ENCODE measurements around the gene P2RX6. TPM values are rescaled to one million over a fixed set of nuclear protein-coding genes. Genes with fewer than 3 reads are reported as not detected.

P2RX6 gene
- polyA plus RNA-seq, 1 of the 3 experiments (the other 2 are of a cell fraction): 7.1 TPM

GRCh38 chr22:20985720-20986119 lies 29.2 kb upstream of the P2RX6 start:
- ChIA-PET POLR2A (no interaction called here), CTCF (interaction anchor here (1.4 kb wide), 1 partner anchor 182 kb away, joined by 5 read pairs; no protein-coding TSS in a partner anchor)
- TF ChIP-seq CHD2 (IDR thresholded peaks at IDR 0.05; ENCODE audit: low read length, partially characterized antibody) (no peak), TAF1 (IDR thresholded peaks at IDR 0.05; ENCODE audit: borderline replicate concordance, low read depth, low read length) (no peak), MXI1 (IDR thresholded peaks at IDR 0.05; ENCODE audit: low read depth, low read length) (no peak), POLR2AphosphoS5 (IDR thresholded peaks at IDR 0.05; ENCODE audit: low read depth, low read length) (no peak), SMC3 (IDR thresholded peaks at IDR 0.05; ENCODE audit: low read depth, low read length) (no peak), REST (IDR thresholded peaks at IDR 0.05; ENCODE audit: low read depth, low read length) (no peak), USF1 (IDR thresholded peaks at IDR 0.05; ENCODE audit: borderline replicate concordance, low read depth) (no peak), NFIC (IDR thresholded peaks at IDR 0.05; ENCODE audit: borderline replicate concordance) (no peak)
- TF ChIP-seq, protein P1, sequence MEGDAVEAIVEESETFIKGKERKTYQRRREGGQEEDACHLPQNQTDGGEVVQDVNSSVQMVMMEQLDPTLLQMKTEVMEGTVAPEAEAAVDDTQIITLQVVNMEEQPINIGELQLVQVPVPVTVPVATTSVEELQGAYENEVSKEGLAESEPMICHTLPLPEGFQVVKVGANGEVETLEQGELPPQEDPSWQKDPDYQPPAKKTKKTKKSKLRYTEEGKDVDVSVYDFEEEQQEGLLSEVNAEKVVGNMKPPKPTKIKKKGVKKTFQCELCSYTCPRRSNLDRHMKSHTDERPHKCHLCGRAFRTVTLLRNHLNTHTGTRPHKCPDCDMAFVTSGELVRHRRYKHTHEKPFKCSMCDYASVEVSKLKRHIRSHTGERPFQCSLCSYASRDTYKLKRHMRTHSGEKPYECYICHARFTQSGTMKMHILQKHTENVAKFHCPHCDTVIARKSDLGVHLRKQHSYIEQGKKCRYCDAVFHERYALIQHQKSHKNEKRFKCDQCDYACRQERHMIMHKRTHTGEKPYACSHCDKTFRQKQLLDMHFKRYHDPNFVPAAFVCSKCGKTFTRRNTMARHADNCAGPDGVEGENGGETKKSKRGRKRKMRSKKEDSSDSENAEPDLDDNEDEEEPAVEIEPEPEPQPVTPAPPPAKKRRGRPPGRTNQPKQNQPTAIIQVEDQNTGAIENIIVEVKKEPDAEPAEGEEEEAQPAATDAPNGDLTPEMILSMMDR (IDR thresholded peaks at IDR 0.05): no peak
- TF ChIP-seq, protein P2, sequence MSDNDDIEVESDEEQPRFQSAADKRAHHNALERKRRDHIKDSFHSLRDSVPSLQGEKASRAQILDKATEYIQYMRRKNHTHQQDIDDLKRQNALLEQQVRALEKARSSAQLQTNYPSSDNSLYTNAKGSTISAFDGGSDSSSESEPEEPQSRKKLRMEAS (IDR thresholded peaks at IDR 0.05; ENCODE audit: low read depth): no peak
- no peak overlapping the region for H2AFZ ChIP-seq (ENCODE audit: low read depth)
- H3K4me2 ChIP-seq: no peak overlapping the region
- H3K9me3 ChIP-seq: no peaks in the 10 kb centered on the region
- no peak for DNase-seq
- no peaks in the 10 kb centered on the region for H3F3A ChIP-seq (replicated peaks; ENCODE audit: insufficient read depth)
- no peaks in the 10 kb centered on the region for H4K20me1 ChIP-seq (ENCODE audit: insufficient read depth)
- no peaks in the 10 kb centered on the region for H3K9me2 ChIP-seq
- H3K9ac ChIP-seq: no peak overlapping the region
- H3K36me3 ChIP-seq (replicated peaks in 1 of 2; ENCODE audit: control insufficient read depth in 1 of 2, insufficient read depth in 2 of 2, low read length in 1 of 2): peaks cover 16 to 37% of the 10 kb centered on the region in 2 experiments
- H3K4me1 ChIP-seq (ENCODE audit: control insufficient read depth in 1 of 2, insufficient read depth in 2 of 2, low read depth in 1 of 2, low read length in 1 of 2): peaks cover 6 to 22% of the 10 kb centered on the region in 2 experiments; a peak in 2 of 4 replicates
- no peaks in the 10 kb centered on the region for H3K27me3 ChIP-seq (ENCODE audit: insufficient read depth)
- 100% methylated on average over 3 of the region's 7 CpGs for WGBS (ENCODE audit: low lambda C conversion rate)
- H3K79me2 ChIP-seq (ENCODE audit: insufficient read depth): peaks cover 25% of the 10 kb centered on the region
- no peak overlapping the region for H3K4me3 ChIP-seq (ENCODE audit: low read depth in 2 of 2, low read length in 1 of 2)
- no peak overlapping the region for H3K27ac ChIP-seq (ENCODE audit: low read depth in 2 of 2, low read length in 1 of 2)

Measured in SK-N-SH (cell line).